Lung (tissue), 12 donors: Measurements from ENCODE around the gene ERC2. TPM values are rescaled to one million over a fixed set of nuclear protein-coding genes. Genes with fewer than 3 reads are reported as not detected.

Source experiments
- ATAC-seq: fragments of 200-7000 bp; cut with Tn5 transposase; one replicate; pipeline ENCODE4 v1.9.1; 2020; ENCODE audit warnings: moderate number of reproducible peaks; ENCODE audit not compliant: insufficient read depth, low FRiP score
- DNase-seq, 3 donors: peaks; one replicate each; pipeline ENCODE4 v3.0.0-alpha.2; 2013 to 2017
- H3K27ac ChIP-seq, 2 donors: one replicate each; pipeline ENCODE4 v1.5.1; 2013; ENCODE audit warnings: mild to moderate bottlenecking in 2 of 2, moderate library complexity in 2 of 2, control low read depth in 1 of 2, inconsistent platforms in 1 of 2, low read depth in 1 of 2, low read length in 1 of 2
- H3K27me3 ChIP-seq, 3 donors: one replicate each; pipeline ENCODE4 v1.5.1; 2013; ENCODE audit warnings: low read length in 2 of 3; ENCODE audit not compliant: control insufficient read depth in 3 of 3, insufficient read depth in 3 of 3
- H3K36me3 ChIP-seq, 4 donors: one replicate each; pipeline ENCODE4 v1.5.1; 2013; ENCODE audit warnings: low read length in 4 of 4, mild to moderate bottlenecking in 1 of 4, moderate library complexity in 1 of 4; ENCODE audit not compliant: control insufficient read depth in 4 of 4, insufficient read depth in 4 of 4
- H3K4me1 ChIP-seq, 5 donors: one replicate each; pipeline ENCODE4 v1.5.1; 2013; ENCODE audit warnings: low read length in 5 of 5, mild to moderate bottlenecking in 2 of 5, moderate library complexity in 1 of 5; ENCODE audit not compliant: control insufficient read depth in 5 of 5, insufficient read depth in 5 of 5
- H3K4me3 ChIP-seq: one replicate; pipeline ENCODE4 v1.5.1; 2013; ENCODE audit warnings: mild to moderate bottlenecking, control low read depth, moderate library complexity
- H3K9ac ChIP-seq, 2 donors: one replicate each; pipeline ENCODE4 v1.5.1; 2013; ENCODE audit warnings: low read length in 2 of 2, control low read depth in 1 of 2; ENCODE audit not compliant: insufficient read depth in 1 of 2
- H3K9me3 ChIP-seq, 4 donors: one replicate each; pipeline ENCODE4 v1.5.1; 2013; ENCODE audit warnings: low read length in 3 of 4, mild to moderate bottlenecking in 1 of 4, moderate library complexity in 1 of 4; ENCODE audit not compliant: control insufficient read depth in 4 of 4, insufficient read depth in 3 of 4
- WGBS, 2 donors: extraction: QIAGEN DNeasy Blood & Tissue Kit; methylation state at CpG; one replicate each; pipeline ENCODE4 v1.1.7; 2013; 5-methylcytosine and 5-hydroxymethylcytosine counted together
- polyA plus RNA-seq, 2 donors: library from polyadenylated mRNA; stranded (reverse); fragments of 200-250 nt; gene quantifications; one replicate each; pipeline ENCODE4 v1.2.1, GENCODE V29; 2013
- total RNA-seq, 2 donors: library from RNA; depleted of rRNA in 1 of 2; stranded (reverse); fragments of >200 nt in 1 of 2; gene quantifications; one replicate each; pipeline ENCODE4 v1.2.1, GENCODE V29; 2014 to 2021
- TF ChIP-seq, protein P1 (sequence below): IDR thresholded peaks from 2 replicates; pipeline ENCODE4 v1.5.1; 2012; ENCODE audit warnings: mild to moderate bottlenecking; ENCODE audit errors: control extremely low read depth, extremely low read depth
- donor health status: control.
- donor health status: control.
- donor health status: Bipolar disorder and iron deficiency.
- donor health status: healthy.
- donor health status: DM: yes; HTN: yes; CAD: no.

ERC2 gene
- total and polyA plus RNA-seq, 4 donors, result 0.20 to 3.5 (median 0.97) TPM

DNA sequence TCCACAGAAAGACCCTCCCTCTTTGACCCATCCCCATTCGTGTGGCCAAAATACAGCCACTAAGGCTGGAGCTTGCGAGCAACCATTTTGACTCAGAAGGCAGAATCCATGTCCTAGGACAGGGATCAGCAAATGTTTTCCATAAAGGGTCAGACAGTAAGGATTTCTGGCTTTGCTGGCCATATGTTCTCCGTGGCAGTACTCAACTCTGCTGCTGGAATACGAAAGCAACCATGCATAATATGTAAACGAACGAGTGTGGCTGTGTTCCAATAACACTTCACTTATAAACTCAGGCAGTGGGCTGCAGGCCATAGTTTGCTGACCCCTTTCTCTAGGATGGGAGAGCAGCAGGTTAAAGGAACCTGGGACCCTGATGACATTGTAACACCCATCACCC lies 903.5 kb downstream of the ERC2 start:
- Histone ChIP-seq H3K27me3 (no peaks in the 10 kb centered on the region), H3K4me3 (no peak overlapping the region), H3K9ac (no peak overlapping the region), H3K4me1 (peaks cover 0 to 31% (median 2%) of the 10 kb centered on the region in 5 donors), H3K27ac (no peak overlapping the region), H3K36me3 (no peaks in the 10 kb centered on the region), H3K9me3 (no peaks in the 10 kb centered on the region)
- TF ChIP-seq, protein P1, sequence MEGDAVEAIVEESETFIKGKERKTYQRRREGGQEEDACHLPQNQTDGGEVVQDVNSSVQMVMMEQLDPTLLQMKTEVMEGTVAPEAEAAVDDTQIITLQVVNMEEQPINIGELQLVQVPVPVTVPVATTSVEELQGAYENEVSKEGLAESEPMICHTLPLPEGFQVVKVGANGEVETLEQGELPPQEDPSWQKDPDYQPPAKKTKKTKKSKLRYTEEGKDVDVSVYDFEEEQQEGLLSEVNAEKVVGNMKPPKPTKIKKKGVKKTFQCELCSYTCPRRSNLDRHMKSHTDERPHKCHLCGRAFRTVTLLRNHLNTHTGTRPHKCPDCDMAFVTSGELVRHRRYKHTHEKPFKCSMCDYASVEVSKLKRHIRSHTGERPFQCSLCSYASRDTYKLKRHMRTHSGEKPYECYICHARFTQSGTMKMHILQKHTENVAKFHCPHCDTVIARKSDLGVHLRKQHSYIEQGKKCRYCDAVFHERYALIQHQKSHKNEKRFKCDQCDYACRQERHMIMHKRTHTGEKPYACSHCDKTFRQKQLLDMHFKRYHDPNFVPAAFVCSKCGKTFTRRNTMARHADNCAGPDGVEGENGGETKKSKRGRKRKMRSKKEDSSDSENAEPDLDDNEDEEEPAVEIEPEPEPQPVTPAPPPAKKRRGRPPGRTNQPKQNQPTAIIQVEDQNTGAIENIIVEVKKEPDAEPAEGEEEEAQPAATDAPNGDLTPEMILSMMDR, result no peak
- 63 to 82% methylated on average over 6 of the region's 6 CpGs for WGBS, 2 donors
- no peak for ATAC-seq
- peak; percentile 59 to 90 (median 84) for DNase-seq

DNA sequence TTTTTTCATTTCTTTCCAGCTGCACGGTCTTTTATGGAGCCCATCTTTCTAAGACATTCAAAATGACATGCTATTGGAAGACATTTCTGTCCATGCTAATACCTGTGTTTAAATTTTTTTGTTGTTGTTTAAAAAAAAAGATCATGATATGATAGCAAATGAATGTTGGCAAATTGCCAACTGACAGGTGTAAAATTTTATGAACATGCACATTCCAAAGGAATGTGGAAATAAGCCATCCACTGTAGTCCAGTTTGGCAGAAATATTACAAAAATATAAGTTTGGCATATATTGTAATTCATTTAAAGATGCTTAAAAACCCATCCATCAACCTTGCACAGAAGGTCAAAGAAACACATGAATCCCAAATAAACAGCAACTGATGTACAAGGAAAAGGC lies 905.6 kb downstream of the ERC2 start:
- no peaks in the 10 kb centered on the region for H3K36me3 ChIP-seq
- WGBS, 2 donors, result 73 to 86% methylated on average over 1 of the region's 1 CpG
- TF ChIP-seq, protein P1, result no peak
- ATAC-seq (no peak), DNase-seq (peak in 2 of 3 donors; percentile 23 to 46)
- no peak overlapping the region for H3K9ac ChIP-seq
- H3K4me1 ChIP-seq, result peaks cover 0 to 24% (median 0%) of the 10 kb centered on the region in 5 donors
- H3K4me3 ChIP-seq, result no peak overlapping the region
- H3K27ac ChIP-seq, result no peak overlapping the region
- no peaks in the 10 kb centered on the region for H3K9me3 ChIP-seq
- no peaks in the 10 kb centered on the region for H3K27me3 ChIP-seq

DNA sequence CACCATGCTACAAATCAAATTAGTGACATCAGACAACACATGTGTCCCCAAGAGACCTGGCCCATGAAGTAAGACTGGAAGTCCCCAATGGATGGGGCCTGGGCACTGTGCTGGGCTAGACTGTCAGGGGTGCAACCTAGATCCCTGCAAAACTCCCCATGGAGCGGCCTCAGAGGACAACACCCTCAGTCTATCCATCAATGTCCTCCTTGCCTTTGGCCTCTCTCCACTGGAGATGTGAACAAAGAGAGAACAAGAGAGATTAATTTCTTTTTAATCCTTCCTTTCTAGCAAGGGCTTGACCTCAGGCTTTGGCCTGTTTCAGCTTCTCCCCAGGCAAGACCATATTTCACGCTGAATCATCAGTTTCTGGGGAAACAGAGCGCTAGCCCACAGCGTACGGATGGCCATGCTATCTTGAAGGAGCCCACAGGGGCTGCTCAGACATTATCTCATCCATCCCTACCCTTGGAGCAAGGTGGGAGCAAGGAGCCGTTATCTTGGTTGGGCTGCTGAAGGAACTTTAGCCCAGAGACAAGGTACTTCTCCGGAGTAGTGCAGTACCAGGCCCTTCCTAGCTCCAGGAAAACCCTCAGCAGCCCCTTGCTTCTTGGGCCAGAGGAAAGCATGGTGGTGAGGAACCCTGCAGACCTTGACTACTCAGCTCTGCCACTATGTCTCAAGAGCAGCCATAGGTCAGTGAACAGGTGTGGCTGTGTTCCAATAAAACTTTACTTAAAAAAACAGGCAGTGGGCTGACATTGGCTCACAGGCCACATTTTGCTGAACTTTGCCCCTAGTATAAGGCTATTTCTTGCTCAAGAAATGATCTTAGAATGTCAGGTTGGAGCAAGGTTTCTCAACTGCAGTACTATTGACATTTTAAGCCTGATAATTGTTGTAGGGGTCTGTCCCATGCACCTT lies 908.5 kb downstream of the ERC2 start:
- Histone ChIP-seq H3K36me3 (no peaks in the 10 kb centered on the region), H3K4me3 (no peak overlapping the region), H3K27me3 (no peaks in the 10 kb centered on the region), H3K4me1 (peaks cover 3 to 40% (median 13%) of the 10 kb centered on the region in 5 donors), H3K9ac (no peak overlapping the region), H3K9me3 (no peaks in the 10 kb centered on the region), H3K27ac (no peak overlapping the region)
- DNase-seq, result no peak
- ATAC-seq, result no peak
- TF ChIP-seq, protein P1, result no peak
- WGBS, 2 donors, result 91% methylated on average over 7 of the region's 7 CpGs
